ENCODE data around the gene SERINC3. TPM values are rescaled to one million over a fixed set of nuclear protein-coding genes. Genes with fewer than 3 reads are reported as not detected.

Gene SERINC3
- total and polyA plus RNA-seq, 2 experiments from 2014 or later, result 18.1 to 33.0 TPM

DNA sequence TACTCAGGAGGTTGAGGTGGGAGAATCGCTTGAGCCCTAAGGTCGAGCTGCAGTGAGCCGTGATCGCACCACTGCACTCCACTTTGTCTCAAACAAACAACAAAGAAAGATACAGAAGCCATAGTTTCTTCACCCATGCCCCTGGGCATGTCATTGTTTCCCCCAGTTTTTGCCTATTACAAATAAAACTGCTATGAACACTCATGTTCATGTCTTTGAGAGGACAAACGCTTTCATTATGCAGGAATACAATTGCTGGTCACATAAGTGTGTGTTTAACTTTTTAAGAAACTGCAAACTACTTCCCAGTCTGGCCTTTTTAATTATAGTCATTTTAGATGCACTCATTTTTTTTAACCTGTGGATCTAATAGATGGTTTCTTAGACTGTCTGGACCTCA, 58.4 kb downstream of the SERINC3 start:
- H3K27ac Mint-ChIP-seq, result 0 out of 2 replicates have a peak overlapping the region, but pooled peaks have one; percentile 68

More for the DNA sequence above, 58.4 kb downstream of the SERINC3 start:
- peaks cover 5% of the 10 kb centered on the region for H3K27me3 Mint-ChIP-seq (ENCODE audit: insufficient read depth, low read depth, poor library complexity)
- Histone ChIP-seq H3K4me1 (ENCODE audit: insufficient read depth) (no peaks in the 10 kb centered on the region; the same call in 1 of the 2 replicates), H3K9me2 (ENCODE audit: insufficient read depth) (no peaks in the 10 kb centered on the region), H3K79me2 (replicated peaks; ENCODE audit: insufficient read depth) (no peaks in the 10 kb centered on the region), H3K4me2 (no peak overlapping the region), H3K4me3 (no peak overlapping the region), H4K20me1 (replicated peaks; ENCODE audit: insufficient read depth) (no peaks in the 10 kb centered on the region), H3F3A (replicated peaks; ENCODE audit: low read depth) (no peaks in the 10 kb centered on the region), H3K27ac (ENCODE audit: low read depth) (no peak overlapping the region), H2AFZ (no peak overlapping the region), H3K36me3 (ENCODE audit: insufficient read depth) (no peaks in the 10 kb centered on the region), H3K27me3 (ENCODE audit: insufficient read depth) (no peaks in the 10 kb centered on the region)
- no peak overlapping the region for H3K4me3 Mint-ChIP-seq
- no peak for ATAC-seq
- peaks cover 14% of the 10 kb centered on the region; the same call in 2 of the 3 replicates for H3K4me1 Mint-ChIP-seq
- TF ChIP-seq STAT1 (IDR thresholded peaks at IDR 0.05; ENCODE audit: unreplicated experiment), result no peak
- no peak for TF ChIP-seq ZNF462 (CRISPR knock-in tag; IDR thresholded peaks at IDR 0.05)
- TF ChIP-seq ZNF114 (CRISPR knock-in tag; IDR thresholded peaks at IDR 0.05), result no peak
- no peak for TF ChIP-seq ETS1 (IDR thresholded peaks at IDR 0.05)
- TF ChIP-seq, protein P1, sequence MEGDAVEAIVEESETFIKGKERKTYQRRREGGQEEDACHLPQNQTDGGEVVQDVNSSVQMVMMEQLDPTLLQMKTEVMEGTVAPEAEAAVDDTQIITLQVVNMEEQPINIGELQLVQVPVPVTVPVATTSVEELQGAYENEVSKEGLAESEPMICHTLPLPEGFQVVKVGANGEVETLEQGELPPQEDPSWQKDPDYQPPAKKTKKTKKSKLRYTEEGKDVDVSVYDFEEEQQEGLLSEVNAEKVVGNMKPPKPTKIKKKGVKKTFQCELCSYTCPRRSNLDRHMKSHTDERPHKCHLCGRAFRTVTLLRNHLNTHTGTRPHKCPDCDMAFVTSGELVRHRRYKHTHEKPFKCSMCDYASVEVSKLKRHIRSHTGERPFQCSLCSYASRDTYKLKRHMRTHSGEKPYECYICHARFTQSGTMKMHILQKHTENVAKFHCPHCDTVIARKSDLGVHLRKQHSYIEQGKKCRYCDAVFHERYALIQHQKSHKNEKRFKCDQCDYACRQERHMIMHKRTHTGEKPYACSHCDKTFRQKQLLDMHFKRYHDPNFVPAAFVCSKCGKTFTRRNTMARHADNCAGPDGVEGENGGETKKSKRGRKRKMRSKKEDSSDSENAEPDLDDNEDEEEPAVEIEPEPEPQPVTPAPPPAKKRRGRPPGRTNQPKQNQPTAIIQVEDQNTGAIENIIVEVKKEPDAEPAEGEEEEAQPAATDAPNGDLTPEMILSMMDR (conservative IDR thresholded peaks at IDR 0.05; ENCODE audit: low read depth in 2 of 2), result no peak
- no peak for TF ChIP-seq CREB1 (CRISPR knock-in tag; IDR thresholded peaks at IDR 0.05; ENCODE audit: low read depth)
- no peak for TF ChIP-seq POLR2AphosphoS5 (IDR thresholded peaks at IDR 0.05; ENCODE audit: low read depth)
- TF ChIP-seq JUNB (IDR thresholded peaks at IDR 0.05; ENCODE audit: unreplicated experiment), result no peak
- TF ChIP-seq, protein P2, sequence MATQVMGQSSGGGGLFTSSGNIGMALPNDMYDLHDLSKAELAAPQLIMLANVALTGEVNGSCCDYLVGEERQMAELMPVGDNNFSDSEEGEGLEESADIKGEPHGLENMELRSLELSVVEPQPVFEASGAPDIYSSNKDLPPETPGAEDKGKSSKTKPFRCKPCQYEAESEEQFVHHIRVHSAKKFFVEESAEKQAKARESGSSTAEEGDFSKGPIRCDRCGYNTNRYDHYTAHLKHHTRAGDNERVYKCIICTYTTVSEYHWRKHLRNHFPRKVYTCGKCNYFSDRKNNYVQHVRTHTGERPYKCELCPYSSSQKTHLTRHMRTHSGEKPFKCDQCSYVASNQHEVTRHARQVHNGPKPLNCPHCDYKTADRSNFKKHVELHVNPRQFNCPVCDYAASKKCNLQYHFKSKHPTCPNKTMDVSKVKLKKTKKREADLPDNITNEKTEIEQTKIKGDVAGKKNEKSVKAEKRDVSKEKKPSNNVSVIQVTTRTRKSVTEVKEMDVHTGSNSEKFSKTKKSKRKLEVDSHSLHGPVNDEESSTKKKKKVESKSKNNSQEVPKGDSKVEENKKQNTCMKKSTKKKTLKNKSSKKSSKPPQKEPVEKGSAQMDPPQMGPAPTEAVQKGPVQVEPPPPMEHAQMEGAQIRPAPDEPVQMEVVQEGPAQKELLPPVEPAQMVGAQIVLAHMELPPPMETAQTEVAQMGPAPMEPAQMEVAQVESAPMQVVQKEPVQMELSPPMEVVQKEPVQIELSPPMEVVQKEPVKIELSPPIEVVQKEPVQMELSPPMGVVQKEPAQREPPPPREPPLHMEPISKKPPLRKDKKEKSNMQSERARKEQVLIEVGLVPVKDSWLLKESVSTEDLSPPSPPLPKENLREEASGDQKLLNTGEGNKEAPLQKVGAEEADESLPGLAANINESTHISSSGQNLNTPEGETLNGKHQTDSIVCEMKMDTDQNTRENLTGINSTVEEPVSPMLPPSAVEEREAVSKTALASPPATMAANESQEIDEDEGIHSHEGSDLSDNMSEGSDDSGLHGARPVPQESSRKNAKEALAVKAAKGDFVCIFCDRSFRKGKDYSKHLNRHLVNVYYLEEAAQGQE (IDR thresholded peaks at IDR 0.05; ENCODE audit: unreplicated experiment), result no peak
- no peak for TF ChIP-seq ZNF331 (CRISPR knock-in tag; IDR thresholded peaks at IDR 0.05; ENCODE audit: low read depth)
- TF ChIP-seq EZH2 (IDR thresholded peaks at IDR 0.05; ENCODE audit: low read depth, unreplicated experiment), result no peak
- TF ChIP-seq EZH2phosphoT487 (IDR thresholded peaks at IDR 0.05; ENCODE audit: unreplicated experiment), result no peak
- no peak for TF ChIP-seq NANOG (IDR thresholded peaks at IDR 0.05; ENCODE audit: borderline replicate concordance)
- no peaks in the 10 kb centered on the region for H3K36me3 Mint-ChIP-seq (ENCODE audit: low read depth)
- H3K9me3 Mint-ChIP-seq, result no peaks in the 10 kb centered on the region
- no peak for DNase-seq (ENCODE audit: low spot score)

Data from GM23338 (cell line).